Upper lobe of left lung (tissue), 6 donors: Measurements from ENCODE around the gene SMIM11. TPM values are rescaled to one million over a fixed set of nuclear protein-coding genes. Genes with fewer than 3 reads are reported as not detected.

Experiments
- ATAC-seq, 2 donors: fragments of 200-7000 bp; cut with Tn5 transposase; one replicate each; pipeline ENCODE4 v1.9.1; 2022; ENCODE audit warnings: mild to moderate bottlenecking in 2 of 2, moderate library complexity in 2 of 2; ENCODE audit not compliant: low FRiP score in 2 of 2
- DNase-seq, 2 donors: peaks; one replicate each; pipeline ENCODE4 v3.0.0-alpha.2; 2019 to 2020
- H3K27ac ChIP-seq, 4 donors: fragments of 200-600 bp; sonication (generic); one replicate each; pipeline ENCODE4 v1.5.1; 2016 to 2019
- H3K27me3 ChIP-seq, 4 donors: fragments of 200-600 bp; sonication (generic); one replicate each; pipeline ENCODE4 v1.5.1; 2017 to 2019
- H3K36me3 ChIP-seq, 4 donors: fragments of 200-600 bp; sonication (generic); one replicate each; pipeline ENCODE4 v1.5.1; 2016 to 2019
- H3K4me1 ChIP-seq, 4 donors: fragments of 200-600 bp; sonication (generic); one replicate each; pipeline ENCODE4 v1.5.1; 2018 to 2019
- H3K4me3 ChIP-seq, 4 donors: fragments of 200-600 bp; sonication (generic); one replicate each; pipeline ENCODE4 v1.5.1; 2017 to 2019; ENCODE audit warnings: mild to moderate bottlenecking in 2 of 4, moderate library complexity in 1 of 4
- H3K9me3 ChIP-seq, 4 donors: fragments of 200-600 bp; sonication (generic); one replicate each; pipeline ENCODE4 v1.5.1; 2018 to 2019
- EP300 ChIP-seq, 4 donors: sonication (generic); formaldehyde crosslinking; IDR thresholded peaks; one replicate each; pipeline ENCODE4 v1.5.1; 2017; ENCODE audit warnings: antibody characterized with exemption in 4 of 4, control low read depth in 2 of 4
- POLR2A ChIP-seq, 4 donors: fragments of 450-650 bp; IDR thresholded peaks; one replicate each; pipeline ENCODE4 v1.5.1; 2016 to 2017; ENCODE audit warnings: antibody characterized with exemption in 4 of 4, mild to moderate bottlenecking in 2 of 4
- POLR2AphosphoS5 ChIP-seq, 2 donors: sonication (generic); formaldehyde crosslinking; IDR thresholded peaks; one replicate each; pipeline ENCODE4 v1.5.1; 2017; ENCODE audit warnings: antibody characterized with exemption in 2 of 2
- WGBS, 2 donors: methylation state at CpG; one replicate each; pipeline ENCODE4 v1.1.5; 2017 to 2018; 5-methylcytosine and 5-hydroxymethylcytosine counted together
- total RNA-seq, 6 donors: library from RNA; depleted of rRNA in 4 of 6; stranded (reverse); fragments of >200 nt in 4 of 6; gene quantifications; one replicate each; pipeline versions ENCODE4 v1.1.0 to v1.2.1, GENCODE V29; 2016 to 2021
- TF ChIP-seq, protein P1 (sequence below), 6 experiments: fragments of 450-650 bp in 4 of 6; fragments of 200-600 bp in 2 of 6; sonication (generic) in 2 of 6; IDR thresholded peaks; one replicate each; pipeline ENCODE4 v1.5.1; 2016 to 2019; ENCODE audit warnings: antibody characterized with exemption in 6 of 6
- donor health status: DM: no; HTN: no; CAD: no; lungs with moderate emphysema.
- donor health status: DM: no; HTN: yes; CAD: no; lungs with severe emphysema.

Gene SMIM11
- total RNA-seq, 6 donors from 2014 or later = 3.0 to 21.6 (median 8.0) TPM

DNA sequence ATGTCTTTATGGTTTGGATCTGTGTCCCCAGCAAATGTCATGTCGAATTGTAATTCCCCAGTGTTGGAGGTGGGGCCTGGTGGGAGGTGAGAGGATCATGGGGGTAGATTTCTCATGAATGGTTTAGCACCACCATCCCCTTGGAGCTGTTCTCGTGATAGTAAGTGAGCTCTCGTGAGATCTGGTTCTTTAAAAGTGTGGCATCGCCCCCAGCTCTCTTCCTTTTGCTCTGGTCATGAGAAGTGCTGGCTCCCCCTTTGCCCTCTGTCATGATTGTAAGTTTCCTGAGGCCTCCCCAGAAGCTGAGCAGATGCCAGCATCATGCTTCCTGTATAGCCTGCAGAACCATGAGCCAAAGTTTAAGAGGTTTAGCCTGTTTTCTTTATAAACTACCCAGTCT lies 22.8 kb upstream of the SMIM11 start:
- ATAC-seq (no peak), DNase-seq (no peak)
- TF ChIP-seq EP300 (IDR thresholded peaks at IDR 0.05) (no peak), POLR2AphosphoS5 (IDR thresholded peaks at IDR 0.05) (no peak), POLR2A (IDR thresholded peaks at IDR 0.05) (no peak)
- TF ChIP-seq, protein P1, sequence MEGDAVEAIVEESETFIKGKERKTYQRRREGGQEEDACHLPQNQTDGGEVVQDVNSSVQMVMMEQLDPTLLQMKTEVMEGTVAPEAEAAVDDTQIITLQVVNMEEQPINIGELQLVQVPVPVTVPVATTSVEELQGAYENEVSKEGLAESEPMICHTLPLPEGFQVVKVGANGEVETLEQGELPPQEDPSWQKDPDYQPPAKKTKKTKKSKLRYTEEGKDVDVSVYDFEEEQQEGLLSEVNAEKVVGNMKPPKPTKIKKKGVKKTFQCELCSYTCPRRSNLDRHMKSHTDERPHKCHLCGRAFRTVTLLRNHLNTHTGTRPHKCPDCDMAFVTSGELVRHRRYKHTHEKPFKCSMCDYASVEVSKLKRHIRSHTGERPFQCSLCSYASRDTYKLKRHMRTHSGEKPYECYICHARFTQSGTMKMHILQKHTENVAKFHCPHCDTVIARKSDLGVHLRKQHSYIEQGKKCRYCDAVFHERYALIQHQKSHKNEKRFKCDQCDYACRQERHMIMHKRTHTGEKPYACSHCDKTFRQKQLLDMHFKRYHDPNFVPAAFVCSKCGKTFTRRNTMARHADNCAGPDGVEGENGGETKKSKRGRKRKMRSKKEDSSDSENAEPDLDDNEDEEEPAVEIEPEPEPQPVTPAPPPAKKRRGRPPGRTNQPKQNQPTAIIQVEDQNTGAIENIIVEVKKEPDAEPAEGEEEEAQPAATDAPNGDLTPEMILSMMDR (IDR thresholded peaks at IDR 0.05) = no peak
- 85 to 91% methylated on average over 4 of the region's 4 CpGs for WGBS, 2 donors
- Histone ChIP-seq H3K4me1 (no peaks in the 10 kb centered on the region), H3K27ac (no peak overlapping the region), H3K9me3 (no peaks in the 10 kb centered on the region), H3K27me3 (no peaks in the 10 kb centered on the region), H3K36me3 (no peaks in the 10 kb centered on the region), H3K4me3 (no peak overlapping the region)

DNA sequence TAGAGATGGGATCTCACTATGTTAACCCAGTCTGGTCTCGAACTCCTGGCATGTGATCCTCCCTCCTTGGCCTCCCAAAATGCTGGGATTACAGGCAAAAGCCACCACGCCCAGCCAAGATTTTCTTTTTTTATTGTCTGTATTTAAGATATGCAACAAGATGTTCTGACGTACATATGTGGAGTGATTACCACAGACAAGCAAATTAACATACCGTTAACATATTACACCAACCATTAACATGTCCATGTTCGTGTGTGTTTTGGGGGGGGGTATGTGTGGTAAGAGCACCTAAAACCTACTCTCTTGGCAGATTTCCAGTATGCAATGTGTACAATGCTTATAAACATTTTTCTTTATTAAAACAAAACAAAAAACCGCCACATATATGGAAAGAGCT lies 22.1 kb upstream of the SMIM11 start:
- Histone ChIP-seq H3K36me3 (no peaks in the 10 kb centered on the region), H3K27me3 (no peaks in the 10 kb centered on the region), H3K4me3 (no peak overlapping the region), H3K9me3 (no peaks in the 10 kb centered on the region), H3K4me1 (no peaks in the 10 kb centered on the region), H3K27ac (no peak overlapping the region)
- WGBS, 2 donors = 87 to 90% methylated on average over 6 of the region's 6 CpGs
- TF ChIP-seq, protein P1 (IDR thresholded peaks at IDR 0.05) = no peak
- TF ChIP-seq EP300 (IDR thresholded peaks at IDR 0.05) (no peak), POLR2A (IDR thresholded peaks at IDR 0.05) (no peak), POLR2AphosphoS5 (IDR thresholded peaks at IDR 0.05) (no peak)
- ATAC-seq (no peak), DNase-seq (no peak)

DNA sequence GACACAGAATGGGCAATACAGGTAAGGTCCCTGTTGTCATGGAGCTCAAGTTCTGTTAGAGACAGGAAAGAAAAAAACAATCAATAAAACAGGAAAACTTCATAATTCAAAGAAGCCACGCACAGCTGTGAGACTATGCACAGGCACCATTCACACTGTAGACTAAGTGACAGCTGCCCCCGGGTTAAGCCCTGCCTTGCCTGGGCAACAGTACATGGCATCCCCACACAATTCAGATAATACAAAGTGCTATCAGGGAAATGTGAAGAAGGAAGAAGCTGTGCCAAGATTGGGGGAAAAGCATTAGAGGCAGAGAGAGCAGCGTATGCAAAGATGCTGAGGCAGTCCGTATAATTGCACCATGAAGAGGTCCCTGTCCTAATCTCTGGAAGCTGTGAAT lies 20.5 kb upstream of the SMIM11 start:
- no peaks in the 10 kb centered on the region for H3K27me3 ChIP-seq
- H3K27ac ChIP-seq = no peak overlapping the region
- no peak for ATAC-seq
- no peaks in the 10 kb centered on the region for H3K9me3 ChIP-seq
- DNase-seq = no peak
- no peaks in the 10 kb centered on the region for H3K36me3 ChIP-seq
- H3K4me3 ChIP-seq = no peak overlapping the region
- TF ChIP-seq, protein P1 (IDR thresholded peaks at IDR 0.05) = no peak
- WGBS, 2 donors = 74 to 81% methylated on average over 4 of the region's 4 CpGs
- no peaks in the 10 kb centered on the region for H3K4me1 ChIP-seq

DNA sequence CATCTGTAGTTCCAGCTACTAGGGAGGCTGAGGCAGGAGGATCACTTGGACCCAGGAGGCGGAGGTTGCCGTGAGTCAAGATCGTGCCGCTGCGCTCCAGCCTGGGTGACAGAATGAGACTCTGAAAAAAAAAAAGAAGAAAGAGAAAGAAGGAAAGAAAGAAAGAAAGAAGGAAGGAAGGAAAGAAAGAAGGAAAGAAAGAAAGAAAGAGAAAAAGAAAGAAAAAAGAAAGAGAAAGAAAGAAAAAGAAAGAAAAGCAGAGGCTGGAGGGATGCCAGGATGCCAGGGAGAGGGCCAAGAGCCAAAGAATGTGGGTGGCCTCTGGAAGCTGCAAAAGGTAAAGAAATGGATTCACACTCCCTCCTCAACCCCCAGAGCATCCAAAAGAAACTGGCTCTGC lies 19.7 kb upstream of the SMIM11 start:
- H3K36me3 ChIP-seq = no peaks in the 10 kb centered on the region
- TF ChIP-seq, protein P1 (IDR thresholded peaks at IDR 0.05) = no peak
- no peaks in the 10 kb centered on the region for H3K27me3 ChIP-seq
- WGBS, 2 donors = 92 to 99% methylated on average over 5 of the region's 5 CpGs
- no peak overlapping the region for H3K4me3 ChIP-seq
- no peaks in the 10 kb centered on the region for H3K4me1 ChIP-seq
- no peak for DNase-seq
- ATAC-seq = no peak
- H3K9me3 ChIP-seq = no peaks in the 10 kb centered on the region
- H3K27ac ChIP-seq = no peak overlapping the region

DNA sequence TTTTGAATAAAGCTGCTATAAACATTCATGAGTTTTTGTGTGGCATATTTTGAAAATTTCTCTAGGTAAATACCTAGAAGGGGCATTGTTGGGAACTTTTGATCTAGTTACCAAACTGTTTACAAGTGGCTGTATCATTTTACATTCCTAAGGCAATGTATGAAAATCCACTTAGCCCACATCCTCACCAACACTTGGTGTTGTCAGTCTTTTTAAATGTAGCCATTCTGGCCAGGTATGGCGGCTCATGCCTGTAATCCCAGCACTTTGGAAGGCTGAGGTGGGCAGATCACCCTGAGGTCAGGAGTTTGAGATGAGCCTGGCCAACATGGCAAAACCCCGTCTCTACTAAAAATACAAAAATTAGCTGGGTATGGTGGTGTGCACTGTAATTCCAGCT lies 17.4 kb upstream of the SMIM11 start:
- Histone ChIP-seq H3K4me3 (no peak overlapping the region), H3K9me3 (no peaks in the 10 kb centered on the region), H3K27ac (no peak overlapping the region), H3K27me3 (no peaks in the 10 kb centered on the region), H3K4me1 (peaks cover 0 to 5% (median 0%) of the 10 kb centered on the region in 4 donors), H3K36me3 (no peaks in the 10 kb centered on the region)
- no peak for DNase-seq
- 88 to 100% methylated on average over 2 of the region's 2 CpGs for WGBS, 2 donors
- TF ChIP-seq POLR2A (IDR thresholded peaks at IDR 0.05) = no peak
- TF ChIP-seq EP300 (IDR thresholded peaks at IDR 0.05) = no peak
- no peak for TF ChIP-seq POLR2AphosphoS5 (IDR thresholded peaks at IDR 0.05)
- TF ChIP-seq, protein P1 (IDR thresholded peaks at IDR 0.05) = no peak
- ATAC-seq = no peak
